ENCODE data around the gene SUN1.

Gene SUN1

DNA sequence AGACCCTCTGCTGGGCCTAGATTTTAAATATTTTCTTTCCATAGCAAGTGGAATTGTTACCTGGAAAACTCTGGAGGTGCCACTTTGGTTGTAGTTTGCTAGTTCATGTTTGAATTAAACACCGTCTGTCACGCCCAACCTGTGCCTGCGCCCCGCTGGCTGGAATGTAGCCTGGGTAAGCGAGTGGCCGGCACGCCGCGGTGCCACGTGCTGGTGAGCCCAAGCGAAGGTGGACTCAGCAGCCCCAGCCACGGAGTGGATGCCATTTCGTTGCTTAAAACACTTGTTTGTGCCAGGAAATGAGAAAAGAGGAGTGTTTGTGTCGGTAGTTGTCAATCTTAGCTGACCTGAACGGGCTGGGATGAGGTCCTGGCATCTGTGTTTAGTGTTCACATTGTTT is 46.8 kb downstream of the SUN1 start:
- DNase-seq, result no peak

DNA sequence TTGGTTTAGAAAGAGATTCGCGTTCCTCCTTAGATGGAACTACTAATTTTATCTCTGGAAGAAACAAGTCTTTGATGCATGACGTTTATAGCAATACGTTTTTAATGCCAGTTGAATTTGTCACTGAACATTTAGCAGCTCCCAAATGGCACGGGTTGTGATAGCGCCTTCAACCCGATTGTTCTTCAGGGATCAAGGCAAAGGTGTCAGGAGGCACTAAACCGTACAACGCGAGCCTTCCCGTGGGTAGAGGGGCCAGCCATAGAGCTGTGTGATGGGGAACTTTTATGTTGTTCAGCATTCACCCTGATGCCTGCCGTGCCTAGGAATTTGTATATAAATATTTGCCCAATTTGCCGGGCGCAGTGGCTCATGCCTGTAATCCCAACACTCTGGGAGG is 47.4 kb downstream of the SUN1 start:
- DNase-seq, result no peak

DNA sequence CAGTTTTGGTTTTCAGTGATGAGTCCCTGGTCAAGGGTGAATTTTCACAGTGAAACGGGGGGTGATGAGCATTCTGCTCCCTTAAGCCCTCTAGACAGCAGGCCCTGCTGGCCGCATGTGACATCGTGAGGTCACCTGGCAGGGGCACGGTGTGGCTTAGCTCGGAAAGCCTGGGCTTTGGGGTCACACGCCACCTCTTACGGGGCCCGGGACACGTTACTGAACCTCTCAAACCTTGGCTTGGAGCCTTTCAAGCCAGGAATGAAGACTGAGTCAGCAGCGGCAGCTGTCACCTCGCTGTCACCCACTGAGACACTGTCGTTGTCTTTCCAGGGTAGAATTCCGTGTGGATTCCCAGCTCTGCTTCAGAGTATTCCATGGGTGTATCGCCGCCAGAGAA is 48.2 kb downstream of the SUN1 start:
- no peak for DNase-seq

DNA sequence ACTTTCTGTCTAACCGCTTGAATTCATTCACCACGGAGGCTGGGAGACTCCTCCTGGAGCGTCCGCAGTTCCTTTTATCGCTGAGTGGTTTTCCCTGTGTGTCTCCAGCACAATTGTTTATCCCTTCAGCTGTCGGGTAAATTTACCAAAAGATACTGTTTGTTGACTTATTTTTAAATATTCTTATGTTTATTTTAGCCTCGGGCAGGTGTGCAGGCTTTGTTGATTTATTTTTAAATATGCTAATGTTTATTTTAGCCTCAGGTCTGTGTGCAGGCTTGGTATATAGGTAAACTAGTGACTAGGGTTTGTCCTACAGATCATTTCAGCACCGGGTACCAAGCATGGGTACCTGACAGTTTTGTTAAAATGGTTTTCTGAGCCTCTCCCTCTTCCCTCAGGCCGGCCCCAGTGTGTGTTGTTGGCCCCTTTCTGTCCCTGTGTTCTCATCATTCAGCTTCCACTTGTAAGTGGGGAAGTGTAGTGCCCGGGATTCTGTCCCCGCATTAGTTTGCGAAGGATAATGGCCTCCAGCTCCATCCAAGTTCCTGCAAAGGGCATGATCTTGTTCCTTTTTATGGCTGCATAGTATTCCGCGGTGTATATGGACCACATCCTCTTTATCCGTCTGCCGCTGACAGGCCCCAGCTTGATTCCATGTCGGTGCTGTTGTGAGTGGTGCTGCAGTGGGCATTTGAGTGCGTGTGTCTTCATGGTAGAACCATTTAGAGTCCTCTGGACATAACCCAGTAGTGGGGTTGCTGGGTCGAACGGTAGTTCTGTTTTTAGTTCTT is 49.4 kb downstream of the SUN1 start:
- DNase-seq, result no peak

DNA sequence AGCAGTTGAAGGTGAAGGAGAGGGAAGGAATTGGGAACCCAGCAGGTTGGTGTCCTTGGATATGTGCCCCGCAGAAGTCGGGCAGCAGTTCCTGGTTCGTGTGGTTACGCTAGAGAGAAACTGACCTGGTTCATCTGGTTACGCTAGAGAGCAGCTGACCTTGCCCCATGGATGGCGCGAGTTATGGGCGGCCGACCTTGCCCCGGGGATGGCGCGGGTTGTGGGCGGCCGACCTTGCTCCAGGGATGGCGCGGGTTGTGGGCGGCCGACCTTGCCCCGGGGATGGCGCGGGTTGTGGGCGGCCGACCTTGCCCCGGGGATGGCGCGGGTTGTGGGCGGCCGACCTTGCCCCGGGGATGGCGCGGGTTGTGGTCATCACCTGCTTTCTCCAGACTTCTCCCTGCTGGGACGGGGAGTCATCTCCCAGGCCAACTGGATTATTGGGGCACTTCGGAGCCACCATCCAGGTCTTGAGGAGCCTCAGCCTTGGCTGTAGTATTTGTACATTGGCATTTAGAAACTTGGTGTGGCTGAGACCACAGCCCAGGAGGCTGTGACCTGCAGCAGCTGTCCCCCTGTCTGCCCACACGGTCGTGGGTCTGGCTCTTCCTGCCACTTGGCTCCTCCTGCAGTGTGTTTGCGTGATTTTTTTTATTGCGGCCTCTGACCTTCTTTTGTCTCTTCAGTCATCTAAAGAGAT is 50.2 kb downstream of the SUN1 start:
- DNase-seq, result no peak

DNA sequence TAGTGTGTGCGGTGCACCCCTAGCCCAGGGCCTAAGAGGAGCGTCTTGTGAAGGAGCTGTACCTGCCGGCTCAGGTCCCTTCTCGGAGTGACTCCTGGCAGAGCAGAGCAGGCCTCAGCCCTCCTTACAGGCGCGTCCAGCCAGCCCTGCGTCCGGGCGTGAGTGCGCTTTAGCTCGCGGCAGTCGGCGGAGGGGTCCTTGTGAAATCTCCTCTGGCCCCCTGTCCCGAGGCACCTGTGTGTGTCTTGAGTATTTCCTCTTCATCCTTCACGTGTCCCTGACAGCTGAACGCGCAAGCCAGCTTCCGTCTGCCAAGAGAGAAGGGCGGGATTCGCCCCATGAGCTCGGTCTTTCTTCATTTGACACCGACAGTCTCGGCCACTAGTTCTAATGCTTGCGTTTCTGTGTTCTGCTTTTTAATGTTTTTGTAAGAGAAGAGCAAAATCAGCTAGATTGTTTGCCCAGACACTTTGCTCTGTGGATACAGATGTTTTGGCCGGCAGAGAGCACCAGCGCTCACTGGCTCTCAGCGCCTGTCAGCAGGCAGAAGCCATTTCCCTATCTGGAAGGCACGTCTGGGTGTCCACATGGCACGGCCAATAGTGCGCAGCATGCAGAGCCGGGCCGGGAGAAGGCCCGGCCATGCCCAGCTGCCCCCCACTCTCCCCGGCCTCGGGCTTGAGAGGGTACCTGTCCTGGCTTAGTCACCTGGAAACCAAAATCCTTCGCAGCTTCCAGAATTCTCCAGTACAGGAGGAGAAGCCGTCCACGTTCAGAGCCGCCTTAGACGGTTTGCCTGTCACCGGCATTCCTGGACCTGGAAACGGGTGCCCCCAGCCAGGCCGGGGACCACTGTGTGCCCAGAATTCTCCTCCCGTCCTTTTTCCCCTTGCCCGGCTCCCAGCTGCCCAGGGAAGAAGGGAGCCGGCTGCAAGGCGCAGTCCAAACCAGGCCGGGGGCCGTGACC is 51.1 kb downstream of the SUN1 start:
- DNase-seq, result no peak

DNA sequence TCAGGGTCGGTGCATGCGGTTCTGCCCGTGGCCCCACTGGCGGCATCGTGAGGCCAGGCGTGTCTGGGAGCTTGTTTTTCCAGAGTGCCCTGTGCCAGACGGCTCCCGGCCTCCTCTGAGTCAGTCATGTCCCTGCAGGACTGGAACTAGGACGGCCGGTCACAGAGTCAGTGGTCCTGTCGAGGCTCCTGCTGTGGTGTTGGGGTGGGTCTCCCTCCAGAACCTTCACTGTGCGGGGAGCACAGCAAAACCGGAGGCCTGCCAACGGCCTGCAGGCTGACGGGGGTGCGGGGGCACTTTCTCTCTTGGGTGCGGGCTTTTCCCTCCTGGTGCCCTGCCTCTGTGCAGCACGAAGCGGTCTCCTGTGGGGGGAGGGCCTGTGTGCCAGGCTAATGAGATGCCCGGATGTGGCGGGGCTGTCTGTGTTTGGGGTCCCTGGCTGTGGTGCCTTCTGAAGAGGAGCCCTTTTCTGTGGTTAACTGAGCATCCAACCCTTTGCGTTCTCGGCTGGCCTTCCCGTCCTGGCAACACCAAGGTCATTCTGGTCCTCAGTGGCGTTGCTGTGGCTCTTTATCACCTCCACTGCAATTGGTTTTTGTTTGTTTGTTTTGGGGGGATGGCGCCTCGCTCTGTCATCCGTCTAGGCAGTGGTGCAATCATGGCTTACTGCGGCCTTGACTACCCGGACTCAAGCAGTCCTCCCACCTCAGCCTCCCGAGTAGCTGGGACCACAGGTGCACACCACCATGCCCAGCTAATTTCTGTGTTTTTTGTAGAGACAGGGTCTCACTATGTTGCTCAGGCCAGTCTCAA is 52.1 kb downstream of the SUN1 start:
- DNase-seq, result no peak

DNA sequence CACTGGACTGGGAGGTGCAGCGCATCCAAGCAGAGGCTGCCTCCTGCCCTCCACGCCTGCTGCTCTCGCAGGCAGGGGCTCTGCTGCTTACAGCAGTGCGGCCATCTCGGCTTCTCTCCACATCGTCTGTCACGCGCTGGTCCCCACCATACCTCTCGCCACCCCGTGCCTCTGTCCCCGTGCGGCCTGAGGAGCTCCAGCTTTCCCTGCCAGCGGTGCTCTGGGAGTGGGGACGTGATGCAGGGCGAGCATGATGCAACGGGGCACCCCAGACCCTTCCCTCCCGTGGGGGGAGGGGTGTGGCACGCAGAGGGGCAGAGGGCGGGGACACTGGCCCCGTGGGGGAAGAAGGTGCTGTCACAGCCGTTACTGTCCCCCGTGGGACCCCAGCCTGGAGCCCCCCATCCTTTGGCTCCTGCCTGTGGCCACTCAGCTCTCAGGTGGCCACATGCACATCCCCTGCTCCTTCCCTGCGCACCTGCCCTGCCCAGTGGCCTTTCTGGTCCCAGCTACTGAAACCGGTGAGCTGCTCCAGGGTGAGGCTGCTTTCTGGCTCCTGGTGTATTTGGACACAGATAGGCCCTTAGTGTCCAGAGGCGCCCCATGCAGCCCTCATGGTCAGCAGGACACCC is 53.1 kb downstream of the SUN1 start:
- DNase-seq, result no peak

DNA sequence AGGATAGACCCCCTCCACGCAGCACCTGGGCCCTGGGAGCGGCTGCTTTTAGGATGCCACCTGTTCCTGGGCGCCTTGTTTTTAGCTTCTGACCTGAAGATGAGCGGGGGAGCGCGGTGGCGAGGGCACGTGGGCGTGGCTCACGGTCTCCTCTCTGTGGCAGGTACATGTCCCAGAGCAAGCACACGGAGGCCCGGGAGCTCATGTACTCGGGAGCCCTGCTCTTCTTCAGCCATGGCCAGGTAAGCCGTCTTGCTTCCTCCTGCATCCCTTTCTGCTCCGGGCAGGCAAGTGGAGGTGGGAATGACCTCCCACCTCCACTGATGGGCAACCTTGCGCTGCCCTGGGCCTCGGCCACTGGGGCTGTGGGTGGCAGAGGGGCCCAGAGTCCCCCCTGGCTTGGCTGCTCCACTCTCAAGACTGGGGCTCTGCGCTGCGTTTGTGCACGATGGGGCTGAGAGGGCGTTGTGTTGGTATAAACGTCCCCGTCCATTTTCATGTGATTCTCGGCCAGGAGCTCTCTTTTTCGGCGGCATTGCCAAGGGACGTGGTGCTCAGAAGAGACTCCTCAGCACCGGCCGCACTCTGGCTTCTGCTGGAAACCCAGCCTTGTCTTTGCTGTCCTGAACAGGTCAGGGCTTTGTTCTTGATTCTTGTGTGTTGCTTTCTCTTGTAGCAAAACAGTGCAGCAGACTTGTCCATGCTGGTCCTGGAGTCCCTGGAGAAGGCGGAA is 53.8 kb downstream of the SUN1 start:
- DNase-seq, result no peak

DNA sequence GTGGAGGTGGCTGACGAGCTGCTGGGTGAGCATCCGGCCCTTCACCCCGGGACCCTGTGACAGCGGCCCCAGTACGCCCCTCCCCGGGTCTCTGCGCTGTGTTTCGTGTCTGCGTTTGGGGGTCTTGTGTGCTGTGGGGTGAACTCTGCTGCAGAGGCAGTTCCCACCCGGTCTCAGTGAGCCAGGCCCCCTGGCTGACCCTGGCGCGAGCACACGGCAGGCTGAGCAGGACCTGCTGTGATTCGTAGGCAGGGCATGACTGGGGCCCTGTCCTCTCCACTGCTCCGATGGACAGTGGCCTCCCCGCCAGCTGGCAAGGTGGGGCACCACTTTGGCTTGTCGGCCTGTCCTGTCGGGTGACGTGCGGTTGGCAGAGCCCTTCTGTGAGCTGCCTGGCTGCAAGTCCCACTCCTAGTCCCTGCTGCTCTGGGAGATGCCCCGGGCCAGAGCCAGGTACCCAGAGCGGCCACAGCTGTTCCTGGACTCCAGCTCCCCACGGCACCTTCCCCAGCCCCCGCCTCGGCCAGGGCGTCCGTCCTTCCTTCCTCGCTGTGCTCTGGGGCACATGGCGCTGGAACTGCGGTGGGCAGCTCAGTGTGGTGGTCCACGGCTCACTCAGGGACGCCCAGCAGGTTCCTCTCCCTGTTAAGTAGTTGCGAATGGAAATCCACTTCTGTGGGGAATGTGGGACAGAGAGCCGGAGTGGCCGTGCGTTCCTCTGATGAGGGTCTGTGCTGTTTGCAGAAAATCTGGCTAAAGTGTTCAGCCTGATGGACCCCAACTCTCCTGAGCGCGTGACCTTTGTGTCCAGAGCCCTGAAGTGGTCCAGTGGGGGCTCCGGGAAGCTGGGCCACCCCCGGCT is 54.6 kb downstream of the SUN1 start:
- no peak for DNase-seq

DNA sequence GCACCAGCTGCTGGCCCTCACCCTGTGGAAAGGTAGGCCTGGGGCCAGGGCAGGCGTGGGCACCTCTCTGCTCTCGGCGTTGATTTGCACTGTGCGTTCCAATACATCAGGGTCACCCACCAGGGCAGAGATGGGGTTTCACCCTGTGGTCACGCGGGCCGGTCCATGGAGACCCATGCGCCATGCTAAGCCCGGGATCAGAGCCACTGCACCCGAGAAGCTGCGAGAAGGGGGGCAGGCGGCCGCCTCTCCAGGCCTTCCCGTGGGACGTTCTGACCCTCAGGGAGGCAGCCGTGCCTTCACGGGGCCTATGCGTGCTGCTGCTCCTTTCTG is 55.2 kb downstream of the SUN1 start:
- no peak for DNase-seq

DNA sequence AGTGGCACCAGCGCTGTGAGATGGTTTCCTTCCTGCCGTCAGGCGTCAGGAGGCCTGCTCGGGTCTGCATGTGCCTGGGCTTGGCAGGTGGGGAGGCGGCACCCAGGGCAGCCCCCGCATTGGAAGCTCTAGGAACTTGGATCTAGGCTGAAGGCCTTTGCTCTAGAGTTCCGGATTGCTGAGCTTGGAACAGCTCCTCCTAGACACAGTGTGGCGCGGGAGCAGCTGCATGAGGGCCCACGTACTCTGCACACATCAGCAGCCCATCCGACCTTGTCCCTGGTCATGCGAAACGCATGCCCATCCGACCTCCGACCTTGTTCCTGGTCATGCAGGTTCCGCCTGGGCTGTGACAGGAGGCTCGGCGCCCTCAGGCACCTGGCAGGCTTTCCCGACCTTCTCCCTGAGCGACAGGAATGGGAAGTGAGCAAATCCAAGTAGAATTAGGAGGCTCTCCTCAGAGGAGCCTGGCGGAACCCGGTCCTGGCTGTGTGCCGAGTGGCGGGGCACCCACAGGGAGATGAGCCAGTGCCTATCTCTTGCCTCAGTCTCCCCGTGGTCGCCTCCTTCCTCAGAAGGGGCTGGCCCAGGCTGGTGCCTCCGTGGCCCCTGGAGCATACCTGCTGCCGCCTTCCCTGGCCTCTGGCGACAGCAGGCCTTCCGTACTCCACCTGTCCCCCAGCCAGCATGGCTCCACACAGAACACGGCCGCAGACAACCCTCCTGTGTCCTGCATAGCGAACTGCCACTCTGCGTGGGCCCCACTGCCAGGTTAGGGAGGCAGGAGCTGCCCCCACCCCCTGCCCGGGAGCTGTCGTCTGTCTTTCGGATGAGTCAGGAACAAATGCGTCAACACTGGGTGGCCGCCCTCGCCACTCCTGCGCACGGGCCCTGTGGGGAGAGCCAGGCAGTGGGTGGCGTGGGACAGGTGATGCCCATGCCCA is 56.1 kb downstream of the SUN1 start:
- DNase-seq, result no peak

DNA sequence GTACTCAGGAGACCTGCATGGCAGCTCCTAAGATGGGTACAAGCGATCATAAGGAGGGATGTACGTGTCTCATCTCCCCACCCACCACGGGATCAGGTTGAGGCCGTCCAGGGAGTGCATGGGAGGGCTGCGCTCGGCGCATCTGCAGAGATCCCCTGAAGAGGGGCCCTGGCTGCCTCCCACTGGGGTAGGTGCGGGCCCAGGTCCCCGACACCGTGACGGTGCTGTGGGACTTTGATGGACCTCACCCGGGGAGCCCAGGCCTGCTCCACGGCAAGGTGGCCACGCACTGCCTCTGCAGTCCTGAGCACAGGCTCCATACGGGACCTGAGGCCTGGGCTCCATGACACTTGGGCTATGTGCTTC is 56.7 kb downstream of the SUN1 start:
- DNase-seq, result no peak

DNA sequence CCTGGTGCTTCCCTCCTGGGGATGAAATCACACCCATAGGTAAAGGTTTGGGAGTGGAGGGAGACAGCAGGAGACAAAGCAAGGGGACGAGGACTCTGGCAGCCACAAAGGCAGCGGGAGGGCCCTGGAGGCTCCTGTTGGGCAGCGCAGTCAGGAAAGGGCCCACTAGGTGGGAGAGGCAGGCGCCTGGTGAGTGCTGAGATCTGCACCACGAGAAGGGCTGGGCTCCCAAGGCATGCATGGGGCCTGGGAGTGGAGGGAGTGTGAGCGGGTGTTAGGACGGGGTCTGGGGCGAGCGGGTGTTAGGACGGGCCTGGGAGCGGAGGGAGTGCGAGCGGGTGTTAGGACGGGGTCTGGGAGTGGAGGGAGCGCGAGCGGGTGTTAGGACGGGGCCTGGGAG is 57.1 kb downstream of the SUN1 start:
- no peak for DNase-seq

DNA sequence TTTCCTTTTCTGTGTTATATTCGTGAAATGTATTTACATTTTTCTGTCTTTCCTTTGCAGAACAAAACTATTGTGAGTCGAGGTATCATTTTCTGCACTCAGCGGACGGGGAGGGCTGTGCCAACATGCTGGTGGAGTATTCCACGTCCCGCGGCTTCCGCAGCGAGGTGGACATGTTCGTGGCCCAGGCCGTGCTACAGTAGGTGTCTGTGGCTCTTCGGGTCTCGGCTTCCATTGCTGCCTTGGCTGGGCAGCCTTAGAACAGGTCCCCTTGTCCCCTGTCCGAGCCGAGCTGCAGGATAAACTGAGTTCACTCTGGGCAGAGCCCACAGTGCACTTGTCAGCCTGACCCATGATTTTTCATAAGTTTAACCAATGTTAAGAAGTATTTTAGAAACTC is 58.6 kb downstream of the SUN1 start:
- DNase-seq, result no peak

DNA sequence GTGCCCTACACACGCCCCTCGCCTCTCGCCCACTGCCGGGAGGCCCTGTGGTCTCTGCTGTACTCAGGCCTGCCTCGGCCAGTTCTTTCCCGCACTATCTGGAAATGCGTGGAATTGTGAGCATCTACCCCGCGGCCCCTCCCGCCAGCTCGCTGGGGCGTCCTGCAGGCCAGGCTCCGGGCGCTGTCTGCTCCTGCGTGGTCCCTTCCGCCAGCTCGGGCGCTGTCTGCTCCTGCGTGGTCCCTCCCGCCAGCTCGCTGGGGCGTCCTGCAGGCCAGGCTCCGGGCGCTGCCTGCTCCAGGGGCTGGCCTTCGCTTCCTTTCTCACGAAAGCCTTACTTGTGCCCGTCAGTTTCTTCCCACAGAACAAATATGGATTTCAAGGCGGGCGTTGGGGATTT is 59.0 kb downstream of the SUN1 start:
- DNase-seq, result no peak

DNA sequence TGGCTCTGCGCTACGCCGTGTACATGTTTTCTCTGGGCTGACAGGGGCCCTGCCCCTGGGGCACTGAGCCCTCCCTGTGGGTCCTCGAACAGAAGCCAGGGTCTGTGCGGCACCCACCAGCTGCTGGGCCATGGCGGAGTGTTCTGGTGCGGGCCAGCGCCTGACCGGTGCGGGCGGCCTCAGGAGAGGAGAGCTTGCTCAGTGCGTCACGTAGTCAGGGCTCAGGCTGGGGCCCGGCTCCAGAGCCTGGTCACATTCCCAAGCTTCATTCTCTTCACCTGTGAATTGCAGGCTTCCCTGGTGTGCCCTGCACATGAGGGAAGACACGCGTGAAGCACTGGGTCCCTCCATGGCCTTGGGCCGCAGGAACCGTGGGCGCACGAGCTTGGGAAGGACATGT is 59.5 kb downstream of the SUN1 start:
- DNase-seq, result no peak

DNA sequence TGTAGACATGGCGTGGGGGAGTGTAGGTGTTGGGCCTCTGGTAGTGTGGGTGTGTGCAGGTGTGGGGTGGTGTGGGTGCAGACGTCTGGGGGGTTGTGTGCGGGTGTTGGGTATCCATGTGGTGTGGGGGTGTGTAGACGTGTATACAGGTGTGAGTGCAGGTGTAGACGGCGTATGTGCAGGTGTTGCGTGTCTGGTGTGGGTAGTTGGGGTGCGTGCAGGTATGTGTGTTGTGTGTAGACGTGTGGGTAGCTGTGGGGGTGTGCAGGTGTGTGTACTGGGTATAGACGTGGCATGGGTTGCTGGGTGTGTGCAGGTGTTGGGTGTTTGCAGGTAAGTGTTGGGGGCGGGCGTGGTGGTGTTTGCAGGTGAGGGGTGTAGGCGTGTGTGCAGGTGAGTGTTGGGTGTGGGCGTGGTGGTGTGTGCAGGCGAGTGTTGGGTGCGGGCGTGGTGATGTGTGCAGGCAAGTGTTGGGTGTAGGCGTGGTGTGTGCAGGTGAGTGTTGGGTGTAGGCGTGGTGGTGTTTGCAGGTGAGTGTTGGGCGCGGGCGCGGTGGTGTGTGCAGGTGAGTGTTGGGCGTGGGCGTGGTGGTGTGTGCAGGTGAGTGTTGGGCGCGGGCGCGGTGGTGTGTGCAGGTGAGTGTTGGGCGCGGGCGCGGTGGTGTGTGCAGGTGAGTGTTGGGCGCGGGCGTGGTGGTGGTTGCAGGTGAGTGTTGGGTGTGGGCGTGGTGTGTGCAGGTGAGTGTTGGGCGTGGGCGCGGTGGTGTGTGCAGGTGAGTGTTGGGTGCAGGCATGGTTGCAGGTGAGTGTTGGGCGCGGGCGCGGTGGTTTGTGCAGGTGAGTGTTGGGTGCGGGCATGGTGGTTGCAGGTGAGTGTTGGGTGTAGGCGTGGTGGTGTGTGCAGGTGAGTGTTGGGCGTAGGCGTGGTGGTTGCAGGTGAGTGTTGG is 60.6 kb downstream of the SUN1 start:
- no peak for DNase-seq

Data from fibroblast of skin of abdomen (primary cell).